ENCODE data around the gene LRTM1. TPM values are rescaled to one million over a fixed set of nuclear protein-coding genes. Genes with fewer than 3 reads are reported as not detected.

The LRTM1 gene
- total RNA-seq, 4 donors from 2014 or later = not detected

DNA sequence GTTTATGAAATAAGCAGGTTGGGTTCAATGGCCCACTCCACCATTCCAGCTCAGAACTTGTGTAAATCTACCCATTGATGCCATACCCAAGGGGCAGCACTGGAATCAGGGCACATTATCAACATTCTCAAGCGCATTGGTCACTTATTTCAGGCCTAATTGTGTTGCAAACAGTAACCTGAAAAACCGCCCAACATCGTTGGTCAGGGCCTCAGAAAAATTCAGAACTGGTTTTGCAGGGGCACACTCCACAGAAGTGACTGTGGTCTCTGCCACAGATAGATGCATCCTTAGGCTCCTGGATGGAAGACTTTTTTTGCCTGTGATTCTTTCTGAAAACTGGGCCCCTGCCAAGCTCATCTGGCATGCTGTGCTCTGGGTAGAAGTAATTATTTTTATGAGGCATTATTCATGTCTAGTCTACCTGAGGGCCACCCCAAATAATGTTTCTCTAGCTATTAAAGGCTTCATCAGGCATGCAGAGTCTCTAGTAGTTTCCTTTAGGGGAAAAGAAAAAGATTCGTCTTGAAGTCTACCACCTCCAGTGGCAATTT, 21.7 kb upstream of the LRTM1 start:
- Histone ChIP-seq H3K27ac (no peak overlapping the region), H3K9me3 (no peaks in the 10 kb centered on the region), H3K36me3 (no peaks in the 10 kb centered on the region), H3K4me1 (peaks cover 0 to 37% (median 3%) of the 10 kb centered on the region in 3 donors), H3K27me3 (no peaks in the 10 kb centered on the region), H3K4me3 (no peak overlapping the region)
- WGBS, 2 donors = 57 to 64% methylated on average over 3 to 4 of the region's 4 CpGs
- intact Hi-C loops (cut with DNase I) = no loop called here
- no peak for DNase-seq
- TF ChIP-seq, protein P1, sequence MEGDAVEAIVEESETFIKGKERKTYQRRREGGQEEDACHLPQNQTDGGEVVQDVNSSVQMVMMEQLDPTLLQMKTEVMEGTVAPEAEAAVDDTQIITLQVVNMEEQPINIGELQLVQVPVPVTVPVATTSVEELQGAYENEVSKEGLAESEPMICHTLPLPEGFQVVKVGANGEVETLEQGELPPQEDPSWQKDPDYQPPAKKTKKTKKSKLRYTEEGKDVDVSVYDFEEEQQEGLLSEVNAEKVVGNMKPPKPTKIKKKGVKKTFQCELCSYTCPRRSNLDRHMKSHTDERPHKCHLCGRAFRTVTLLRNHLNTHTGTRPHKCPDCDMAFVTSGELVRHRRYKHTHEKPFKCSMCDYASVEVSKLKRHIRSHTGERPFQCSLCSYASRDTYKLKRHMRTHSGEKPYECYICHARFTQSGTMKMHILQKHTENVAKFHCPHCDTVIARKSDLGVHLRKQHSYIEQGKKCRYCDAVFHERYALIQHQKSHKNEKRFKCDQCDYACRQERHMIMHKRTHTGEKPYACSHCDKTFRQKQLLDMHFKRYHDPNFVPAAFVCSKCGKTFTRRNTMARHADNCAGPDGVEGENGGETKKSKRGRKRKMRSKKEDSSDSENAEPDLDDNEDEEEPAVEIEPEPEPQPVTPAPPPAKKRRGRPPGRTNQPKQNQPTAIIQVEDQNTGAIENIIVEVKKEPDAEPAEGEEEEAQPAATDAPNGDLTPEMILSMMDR (IDR thresholded peaks at IDR 0.05) = no peak

DNA sequence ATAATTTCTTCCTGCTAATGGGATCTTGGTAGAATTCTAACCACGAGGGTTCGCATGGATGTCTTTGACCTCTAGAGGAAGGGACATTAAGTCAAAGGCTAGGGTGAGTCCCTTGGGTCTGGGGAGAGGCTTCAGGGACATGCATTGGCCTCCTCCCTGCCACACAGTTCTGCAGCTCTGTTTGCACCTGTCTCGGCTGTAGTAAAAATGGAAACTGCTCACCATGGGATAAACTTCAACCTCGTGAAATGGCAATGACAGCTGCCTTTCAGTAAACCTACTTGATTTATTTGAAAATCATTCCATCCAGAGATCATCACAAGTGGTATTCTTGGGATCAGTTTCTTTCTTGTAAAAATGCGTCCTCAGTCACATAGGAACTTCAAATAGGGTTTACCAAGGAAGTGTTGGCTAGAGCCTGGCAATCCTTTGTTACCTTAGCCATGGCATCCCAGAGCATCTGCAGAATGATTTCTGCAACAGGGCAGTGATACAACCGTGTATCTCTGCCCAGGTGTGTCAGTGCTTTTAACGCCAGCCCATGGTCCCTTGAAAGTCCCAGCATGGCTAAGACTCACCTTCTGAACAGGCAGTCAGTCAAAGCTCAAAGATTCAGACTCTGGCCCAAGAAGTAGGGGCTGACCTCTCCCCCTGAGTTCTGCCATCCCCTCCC, 14.0 kb upstream of the LRTM1 start:
- no peak for DNase-seq
- Histone ChIP-seq H3K4me3 (no peak overlapping the region), H3K27ac (no peak overlapping the region), H3K9me3 (no peaks in the 10 kb centered on the region), H3K36me3 (no peaks in the 10 kb centered on the region), H3K4me1 (no peaks in the 10 kb centered on the region), H3K27me3 (no peaks in the 10 kb centered on the region)
- 82 to 96% methylated on average over 4 to 7 of the region's 7 CpGs for WGBS, 2 donors
- TF ChIP-seq, protein P1 (IDR thresholded peaks at IDR 0.05) = no peak
- no peak for TF ChIP-seq POLR2A (IDR thresholded peaks at IDR 0.05)
- intact Hi-C loops (cut with DNase I) = no loop called here

DNA sequence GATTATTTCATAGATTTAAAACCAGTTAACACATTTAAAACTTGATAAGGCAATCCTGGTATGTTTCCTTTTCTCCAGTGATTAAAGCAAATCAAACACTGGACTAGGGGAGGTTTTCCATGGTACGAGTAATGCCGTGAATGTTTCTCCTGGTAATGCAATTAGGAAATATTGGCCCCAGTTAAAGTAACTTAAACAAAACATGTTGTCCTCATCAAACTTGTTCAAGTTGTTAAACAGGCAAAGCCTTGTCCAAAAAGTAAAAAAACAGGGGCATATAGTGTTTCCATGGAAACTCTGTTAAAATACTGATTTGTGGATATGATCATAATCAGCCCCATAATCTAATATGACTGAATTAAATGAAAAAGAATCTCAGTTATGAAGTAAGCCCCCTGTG, 13.1 kb upstream of the LRTM1 start:
- 80% methylated on average over 2 of the region's 2 CpGs for WGBS, 2 donors
- H3K27ac ChIP-seq = no peak overlapping the region
- no peaks in the 10 kb centered on the region for H3K36me3 ChIP-seq
- no peaks in the 10 kb centered on the region for H3K4me1 ChIP-seq
- intact Hi-C loops (cut with DNase I) = no loop called here
- no peak for DNase-seq
- H3K27me3 ChIP-seq = no peaks in the 10 kb centered on the region
- no peaks in the 10 kb centered on the region for H3K9me3 ChIP-seq
- H3K4me3 ChIP-seq = no peak overlapping the region
- TF ChIP-seq POLR2A (IDR thresholded peaks at IDR 0.05) = no peak
- TF ChIP-seq, protein P1 (IDR thresholded peaks at IDR 0.05) = no peak

DNA sequence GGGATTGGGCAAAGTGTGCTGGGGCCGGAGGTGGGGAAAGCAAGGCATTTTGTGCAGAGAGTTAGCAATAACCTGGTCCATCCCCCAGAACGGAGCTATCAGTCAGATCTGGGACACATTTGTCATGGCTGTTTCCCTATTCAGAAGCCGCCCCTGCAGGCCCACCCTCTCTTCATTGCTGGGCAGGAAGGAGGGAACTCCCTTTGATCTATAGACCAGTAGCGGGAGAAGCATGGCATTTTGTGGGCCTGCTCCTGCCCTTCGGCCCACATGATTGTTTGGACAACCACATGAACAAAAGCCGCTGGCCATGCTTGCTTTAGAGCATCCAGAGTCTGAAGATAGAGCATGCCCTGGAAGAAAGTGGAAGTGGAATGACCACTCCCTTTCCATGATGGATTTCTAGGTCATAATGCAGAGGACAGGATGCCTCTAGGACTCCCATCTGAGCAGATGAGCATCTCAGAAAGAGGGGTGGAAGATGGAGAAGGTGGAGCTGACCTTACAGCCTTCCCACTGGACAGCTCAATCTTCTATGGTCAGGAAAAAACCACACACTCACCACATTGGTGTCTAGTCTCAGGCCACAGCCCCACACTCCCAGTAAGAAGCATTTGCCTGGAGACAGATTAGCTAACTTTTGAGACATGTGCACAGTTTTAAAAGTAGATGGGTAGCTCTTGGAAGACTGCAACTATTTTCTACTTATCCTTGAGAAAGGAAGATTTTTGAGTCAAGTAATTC, 11.9 kb upstream of the LRTM1 start:
- no peaks in the 10 kb centered on the region for H3K27me3 ChIP-seq
- TF ChIP-seq POLR2A (IDR thresholded peaks at IDR 0.05) = no peak
- TF ChIP-seq, protein P1 (IDR thresholded peaks at IDR 0.05) = no peak
- H3K9me3 ChIP-seq = no peaks in the 10 kb centered on the region
- H3K4me1 ChIP-seq = no peaks in the 10 kb centered on the region
- H3K36me3 ChIP-seq = no peaks in the 10 kb centered on the region
- no peak overlapping the region for H3K4me3 ChIP-seq
- H3K27ac ChIP-seq = no peak overlapping the region
- 81 to 86% methylated on average over 5 to 6 of the region's 6 CpGs for WGBS, 2 donors
- DNase-seq = no peak
- intact Hi-C loops (cut with DNase I) = no loop called here

DNA sequence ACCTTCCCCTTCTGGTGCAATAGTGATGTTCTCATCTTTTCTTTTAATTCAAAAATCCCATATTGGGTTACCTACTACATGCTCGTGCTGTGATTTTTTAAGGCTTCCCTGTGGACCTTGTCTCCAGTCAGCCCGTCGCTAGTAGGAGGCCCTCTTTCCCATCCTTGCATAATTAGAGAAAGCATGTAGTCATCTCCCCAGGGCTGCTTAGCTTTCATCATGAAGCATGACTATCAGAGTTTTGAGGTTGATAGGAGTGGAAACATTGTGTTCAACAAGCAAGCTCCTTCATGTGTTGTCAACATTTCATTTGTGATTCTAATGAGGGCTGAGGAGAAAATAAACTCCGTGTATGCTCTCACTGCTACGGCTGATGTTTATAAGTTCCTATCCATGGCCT, 8.7 kb upstream of the LRTM1 start:
- TF ChIP-seq, protein P1 (IDR thresholded peaks at IDR 0.05) = no peak
- TF ChIP-seq POLR2A (IDR thresholded peaks at IDR 0.05) = no peak
- H3K4me3 ChIP-seq = no peak overlapping the region
- no peaks in the 10 kb centered on the region for H3K4me1 ChIP-seq
- intact Hi-C loops (cut with DNase I) = no loop called here
- no peaks in the 10 kb centered on the region for H3K27me3 ChIP-seq
- DNase-seq = no peak
- no peaks in the 10 kb centered on the region for H3K9me3 ChIP-seq
- 66 to 78% methylated on average over 3 to 5 of the region's 5 CpGs for WGBS, 2 donors
- no peak overlapping the region for H3K27ac ChIP-seq
- no peaks in the 10 kb centered on the region for H3K36me3 ChIP-seq
